Measurements from ENCODE around the gene VPS51.

VPS51 gene

DNA sequence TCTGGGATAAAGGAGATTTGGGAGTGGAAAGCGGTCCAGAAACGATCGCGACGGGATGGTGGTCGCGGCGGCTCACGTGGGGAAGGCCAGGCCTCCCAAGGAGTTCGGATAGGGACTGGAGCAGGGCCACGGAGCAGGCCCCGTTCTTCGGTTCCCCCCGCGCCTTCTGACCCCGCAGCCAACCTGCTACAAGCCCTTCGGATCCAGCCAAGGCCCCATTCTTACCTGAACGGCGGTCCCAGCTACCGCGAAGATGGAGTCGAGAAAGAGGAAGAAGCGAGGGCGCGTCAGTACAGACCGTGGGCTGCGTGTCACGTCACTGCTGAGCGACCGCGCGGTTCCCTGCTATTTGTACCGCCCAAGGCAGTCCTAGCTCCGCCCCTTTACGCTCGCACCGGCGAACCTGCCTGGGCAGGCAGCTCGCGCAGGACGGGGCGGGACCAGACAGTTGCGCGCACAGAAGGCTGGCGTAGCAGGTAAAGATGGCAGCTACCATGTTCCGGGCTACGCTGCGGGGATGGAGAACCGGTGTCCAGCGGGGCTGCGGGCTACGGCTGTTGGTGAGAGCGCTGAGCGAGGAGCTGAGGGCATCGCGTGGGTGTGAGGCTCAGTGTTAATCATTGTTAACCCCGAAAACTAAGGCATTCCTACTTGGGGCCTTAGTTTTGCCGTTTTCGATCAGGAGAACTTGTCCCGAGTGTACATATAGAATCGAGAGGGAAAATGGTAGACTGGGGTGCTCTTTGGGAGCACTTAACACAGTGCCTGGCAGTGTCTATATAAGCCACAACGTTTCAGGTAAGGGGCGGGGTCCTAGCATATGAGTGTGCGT, 26.1 kb downstream of the VPS51 start, which contains the start of the genes FAU and MRPL49:
FAU (minus strand) TSS at position 270 of the 832 bp plus-strand sequence. CDS start 321 bp downstream, outside the sequence.
MRPL49 (plus strand) TSS at position 457 of the 832 bp plus-strand sequence; CDS start at position 483, 26 bp downstream.
- DNase-seq: peak; percentile 99

GRCh38 chr11:65124480-65125196, 28.6 kb downstream of the VPS51 start:
- DNase-seq: no peak

DNA sequence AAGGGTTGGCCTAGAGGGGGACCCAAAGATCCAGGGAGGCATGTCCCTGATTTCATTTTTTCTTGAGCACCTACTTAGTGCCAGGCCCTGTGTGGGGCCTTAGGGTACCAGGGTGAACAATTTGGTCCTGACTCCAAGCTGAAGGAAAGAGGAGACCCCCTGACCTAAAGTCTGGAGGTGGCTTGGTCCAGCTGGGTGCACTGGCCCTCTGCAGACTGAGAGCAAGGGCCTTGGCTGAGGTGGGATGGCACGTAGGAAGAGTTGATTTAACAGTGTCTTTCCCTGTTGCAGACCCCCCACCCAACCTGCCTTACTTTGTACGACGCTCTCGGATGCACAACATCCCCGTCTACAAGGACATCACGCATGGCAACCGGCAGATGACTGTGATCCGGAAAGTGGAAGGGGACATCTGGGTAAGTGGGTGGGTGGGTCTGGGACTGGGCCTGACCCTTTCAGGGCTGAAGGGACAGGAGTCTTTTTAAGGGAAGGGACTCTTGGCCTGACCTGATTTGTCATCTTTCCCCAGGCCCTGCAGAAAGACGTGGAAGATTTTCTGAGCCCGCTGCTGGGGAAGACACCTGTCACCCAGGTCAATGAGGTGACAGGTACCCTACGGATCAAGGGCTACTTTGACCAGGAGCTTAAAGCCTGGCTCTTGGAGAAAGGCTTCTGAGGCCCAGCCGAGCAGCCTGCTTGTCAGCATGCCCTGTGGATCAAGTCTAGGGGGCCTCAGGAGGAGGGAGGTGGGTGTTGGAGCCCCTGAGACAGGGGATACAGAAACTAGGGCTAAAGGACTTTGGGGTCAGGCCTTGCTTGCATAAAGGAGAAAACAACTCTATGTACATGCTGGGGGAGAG, 29.4 kb downstream of the VPS51 start:
- DNase-seq: no peak

GRCh38 chr11:65126624-65127274, 30.7 kb downstream of the VPS51 start:
- no peak for DNase-seq

DNA sequence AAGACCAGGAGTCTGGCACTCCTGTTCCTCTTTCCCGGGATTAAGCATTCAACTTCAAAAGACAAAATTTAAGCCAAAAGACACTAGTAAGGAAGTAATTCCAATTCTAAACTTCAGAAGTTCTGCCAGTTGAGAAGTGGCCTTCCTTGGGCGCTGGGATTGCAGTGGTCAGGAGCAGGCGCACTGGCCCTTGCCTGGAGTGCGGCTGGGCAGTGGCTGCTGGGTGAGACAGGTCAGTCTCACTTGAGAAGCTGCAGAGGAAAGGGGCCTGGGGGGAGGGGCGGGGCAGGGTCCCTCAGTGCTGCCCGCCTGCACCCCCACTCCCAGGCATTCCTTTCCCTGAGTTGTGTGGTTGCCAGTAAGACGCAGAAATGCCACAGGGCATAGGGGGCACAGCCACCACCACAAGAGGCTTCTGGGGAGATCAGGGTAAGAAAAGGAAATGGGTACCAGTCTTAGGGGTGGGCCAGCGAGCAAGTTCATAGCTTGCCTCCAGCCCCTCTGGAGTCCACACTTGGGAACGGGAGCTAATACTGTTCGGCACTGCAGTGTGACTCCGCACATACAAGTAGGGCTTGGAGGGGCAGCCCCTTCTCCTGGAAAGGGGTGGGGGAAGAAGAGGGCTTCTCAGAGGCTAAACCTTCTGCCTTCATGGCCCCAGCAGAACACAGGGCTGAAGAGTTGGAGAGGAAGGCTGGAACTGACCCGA, 31.6 kb downstream of the VPS51 start:
- DNase-seq: no peak

GRCh38 chr11:65128182-65129145, 32.5 kb downstream of the VPS51 start:
- DNase-seq: no peak

DNA sequence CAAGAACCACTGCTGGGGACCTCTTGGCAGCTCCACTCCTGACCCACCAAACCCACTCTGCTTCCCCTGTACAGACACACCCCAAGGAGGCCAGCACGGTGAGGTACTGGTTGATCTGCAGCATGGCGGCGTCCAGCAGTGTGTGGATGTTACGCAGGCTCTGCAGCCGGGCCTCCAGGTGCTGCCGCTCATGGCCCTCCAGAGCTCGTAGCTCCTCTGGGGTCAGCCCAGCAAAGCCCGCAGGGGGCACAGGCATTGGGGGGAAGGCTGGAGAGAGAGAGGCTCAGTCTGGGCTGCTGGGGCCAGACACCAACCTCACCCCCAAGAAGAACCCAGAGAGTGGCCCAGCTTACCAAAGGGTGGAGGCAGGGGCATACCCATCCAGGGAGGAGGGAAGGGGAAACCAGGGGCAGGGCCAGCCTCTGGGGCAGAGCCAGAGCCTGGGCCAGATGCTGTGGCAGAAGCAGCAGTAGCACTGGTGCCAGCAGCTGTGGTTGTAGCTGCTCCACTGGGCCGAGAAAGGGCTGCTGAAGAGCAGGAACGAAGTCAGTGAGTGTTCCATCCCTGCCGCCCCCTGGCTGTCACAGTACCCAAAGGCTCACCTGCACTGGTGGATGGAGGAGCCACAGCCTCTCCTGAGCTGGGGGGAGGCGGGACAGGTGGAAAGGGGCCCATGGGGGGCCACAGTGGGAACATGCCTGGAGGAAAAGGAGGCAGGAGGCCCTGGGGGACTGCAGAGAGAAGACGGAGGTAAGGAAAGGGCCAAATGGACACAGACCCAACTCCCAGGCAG, 33.8 kb downstream of the VPS51 start:
- no peak for DNase-seq

GRCh38 chr11:65130631-65131416, 34.8 kb downstream of the VPS51 start:
- no peak for DNase-seq

- no peak for DNase-seq
These were observed 35.4 kb downstream of the VPS51 start for GRCh38 chr11:65131417-65131776.

- DNase-seq: no peak
These were observed 35.9 kb downstream of the VPS51 start for GRCh38 chr11:65131895-65132237.

GRCh38 chr11:65132238-65132987, 36.4 kb downstream of the VPS51 start:
- no peak for DNase-seq

- DNase-seq: peak; percentile 65
These were observed 37.1 kb downstream of the VPS51 start for GRCh38 chr11:65132988-65133700.

DNA sequence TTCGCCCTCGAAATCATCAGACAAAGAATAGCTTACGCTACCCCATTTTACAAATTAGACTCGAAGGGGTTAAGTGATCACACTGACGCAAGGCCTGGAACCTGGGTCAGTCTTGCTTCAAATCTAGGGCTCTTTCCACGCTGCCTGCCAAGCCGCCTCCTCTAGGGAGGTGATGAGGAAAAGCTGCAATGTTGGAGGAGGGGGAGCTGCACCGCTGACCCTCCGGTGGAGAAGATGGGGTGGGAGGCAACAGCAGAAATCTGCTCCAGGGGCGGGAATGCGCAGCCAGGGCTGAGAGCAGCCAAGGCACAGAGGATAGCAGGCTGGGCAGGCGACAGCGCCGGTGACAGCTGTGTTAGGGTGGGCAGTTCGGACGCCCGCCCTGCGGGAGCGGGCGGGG, 37.7 kb downstream of the VPS51 start:
- no peak for DNase-seq

- DNase-seq: peak; percentile 95
These were observed 38.4 kb downstream of the VPS51 start, which contains the start of gene SYVN1 for GRCh38 chr11:65134240-65134951. SYVN1 (minus strand) TSS chr11:65134519; CDS start chr11:65133601, 918 bp downstream.

GRCh38 chr11:65134952-65135632, 39.1 kb downstream of the VPS51 start:
- peak; percentile 84 for DNase-seq

DNA sequence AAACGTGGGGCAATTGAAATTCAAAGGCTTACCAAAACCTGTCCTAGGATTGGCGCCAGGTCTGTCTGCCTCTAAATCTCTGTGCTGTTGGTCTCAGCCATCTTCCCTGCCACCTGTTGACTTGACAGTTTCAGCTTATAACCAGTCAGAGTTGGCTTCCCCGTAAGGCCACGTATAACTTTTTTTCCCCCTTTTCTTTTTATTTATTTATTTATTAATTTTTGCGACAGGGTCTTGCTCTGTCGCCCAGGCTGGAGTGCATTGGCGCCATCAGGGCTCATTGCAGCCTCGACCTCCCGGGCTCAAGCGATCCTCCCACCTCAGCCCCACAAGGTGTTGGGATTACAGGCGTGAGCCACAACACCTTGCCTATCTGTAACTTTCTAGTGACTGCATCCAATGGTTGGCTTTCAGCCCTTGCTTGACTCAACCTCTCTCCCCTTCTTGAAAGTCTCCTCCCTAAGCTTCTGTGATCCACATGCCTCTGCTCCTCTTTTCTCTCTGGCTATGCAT, 39.7 kb downstream of the VPS51 start:
- no peak for DNase-seq
